Astrocyte of the cerebellum (primary cell): ENCODE results near the gene ANKMY1.
"Not testable (repeated sequence)": the region's sequence is repeated elsewhere in the genome, so short reads cannot be mapped to it uniquely, and the experiment has no call there.

Experiments
- DNase-seq: peaks from one replicate; pipeline ENCODE4 v3.0.0-alpha.2; 2011; ENCODE audit warnings: low read depth
- H3K4me3 ChIP-seq: 2 replicates; pipeline ENCODE4 v1.5.1; 2011; ENCODE audit warnings: mild to moderate bottlenecking, low read depth, low read length, moderate library complexity
- CTCF ChIP-seq: IDR thresholded peaks from 2 replicates; pipeline ENCODE4 v1.5.1; 2012; ENCODE audit warnings: low read length, low read depth, moderate library complexity, mild to moderate bottlenecking; ENCODE audit errors: missing control alignments
- in situ Hi-C: cut with HindIII; loops from 2 replicates; pipeline ENCODE4 v1.10.0; 2017; ENCODE audit warnings: low sequenced_read_pairs

Gene ANKMY1

GRCh38 chr2:240494942-240495341 is 62.8 kb downstream of the ANKMY1 start:
- in situ Hi-C loops = not testable (repeated sequence)

GRCh38 chr2:240494194-240494793 is 63.5 kb downstream of the ANKMY1 start:
- DNase-seq = no peak

More at GRCh38 chr2:240494942-240495341, 62.8 kb downstream of the ANKMY1 start:
- not testable (repeated sequence) for H3K4me3 ChIP-seq, DNase-seq
- TF ChIP-seq CTCF = peak; percentile 37

GRCh38 chr2:240491483-240491882 is 66.3 kb downstream of the ANKMY1 start:
- in situ Hi-C loops = no loop called here
- no peak for TF ChIP-seq CTCF
- no peak overlapping the region for H3K4me3 ChIP-seq
- DNase-seq = no peak

More at GRCh38 chr2:240494194-240494793, 63.5 kb downstream of the ANKMY1 start:
- in situ Hi-C loops = no loop called here
- no peak overlapping the region for H3K4me3 ChIP-seq
- no peak for TF ChIP-seq CTCF

GRCh38 chr2:240482141-240482540 is 75.6 kb downstream of the ANKMY1 start:
- no peak overlapping the region for H3K4me3 ChIP-seq
- in situ Hi-C loops = no loop called here
- no peak for TF ChIP-seq CTCF
- DNase-seq = no peak

- no peak overlapping the region for H3K4me3 ChIP-seq
- in situ Hi-C loops = no loop called here
- no peak for DNase-seq
- no peak for TF ChIP-seq CTCF
These were observed 76.1 kb downstream of the ANKMY1 start for GRCh38 chr2:240481720-240482119.

- in situ Hi-C loops = no loop called here
- H3K4me3 ChIP-seq = no peak overlapping the region
- no peak for DNase-seq
- no peak for TF ChIP-seq CTCF
These were observed 76.8 kb downstream of the ANKMY1 start for GRCh38 chr2:240480834-240481623.
